Measurements from ENCODE around the gene DDX25. TPM values are rescaled to one million over a fixed set of nuclear protein-coding genes. Genes with fewer than 3 reads are reported as not detected.

Gene DDX25
- total and polyA plus RNA-seq, 10 of the 15 experiments (the other 5 are each of a cell fraction or from before 2014, with no cell fraction given) = 0.05 TPM; not detected in 9

DNA sequence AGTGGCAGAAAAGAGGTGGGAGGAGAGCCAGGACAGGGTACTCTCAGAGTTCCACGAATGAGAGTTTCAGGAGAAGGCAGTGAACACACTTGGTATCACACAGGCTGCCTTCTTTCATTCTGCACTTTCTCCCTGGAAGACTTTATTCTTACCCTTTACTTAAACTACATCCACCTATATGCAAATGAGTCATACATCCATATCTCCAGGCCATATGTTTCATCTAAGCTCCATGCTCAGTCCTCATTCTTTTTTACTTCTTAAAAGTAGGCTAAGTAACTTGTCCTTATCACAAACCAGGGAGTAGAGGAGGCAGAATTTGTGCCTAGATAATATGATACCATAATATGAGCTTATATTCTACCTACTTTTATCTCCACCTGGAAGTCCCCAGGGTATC is 23.0 kb upstream of the DDX25 start:
- no peak overlapping the region for H3K9ac ChIP-seq (ENCODE audit: control insufficient read depth, insufficient read depth, low read length)
- no peaks in the 10 kb centered on the region for H3K36me3 ChIP-seq (ENCODE audit: control insufficient read depth in 2 of 2, insufficient read depth in 2 of 2, low read length in 1 of 2)
- TF ChIP-seq CHD1 (IDR thresholded peaks at IDR 0.05; ENCODE audit: low read depth, low read length) (no peak), STAT1 (conservative IDR thresholded peaks at IDR 0.05) (no peak), PML (IDR thresholded peaks at IDR 0.05; ENCODE audit: low read length) (no peak), SMAD1 (IDR thresholded peaks at IDR 0.05; ENCODE audit: low read depth, partially characterized antibody) (no peak), YY1 (IDR thresholded peaks at IDR 0.05; ENCODE audit: low read depth, low read length) (no peak), ZNF24 (IDR thresholded peaks at IDR 0.05) (no peak), NR2C2 (IDR thresholded peaks at IDR 0.05; ENCODE audit: borderline replicate concordance, control insufficient read depth, insufficient read length, low read depth) (no peak), KDM1A (IDR thresholded peaks at IDR 0.05; ENCODE audit: borderline replicate concordance) (no peak), YBX1 (IDR thresholded peaks at IDR 0.05) (no peak), RAD21 (IDR thresholded peaks at IDR 0.05; ENCODE audit: insufficient read depth, low read depth, low read length) (no peak), SMAD5 (IDR thresholded peaks at IDR 0.05; ENCODE audit: low read depth) (no peak), CBX5 (IDR thresholded peaks at IDR 0.05; ENCODE audit: low read depth) (no peak)
- TF ChIP-seq, protein P1, sequence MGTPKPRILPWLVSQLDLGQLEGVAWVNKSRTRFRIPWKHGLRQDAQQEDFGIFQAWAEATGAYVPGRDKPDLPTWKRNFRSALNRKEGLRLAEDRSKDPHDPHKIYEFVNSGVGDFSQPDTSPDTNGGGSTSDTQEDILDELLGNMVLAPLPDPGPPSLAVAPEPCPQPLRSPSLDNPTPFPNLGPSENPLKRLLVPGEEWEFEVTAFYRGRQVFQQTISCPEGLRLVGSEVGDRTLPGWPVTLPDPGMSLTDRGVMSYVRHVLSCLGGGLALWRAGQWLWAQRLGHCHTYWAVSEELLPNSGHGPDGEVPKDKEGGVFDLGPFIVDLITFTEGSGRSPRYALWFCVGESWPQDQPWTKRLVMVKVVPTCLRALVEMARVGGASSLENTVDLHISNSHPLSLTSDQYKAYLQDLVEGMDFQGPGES (IDR thresholded peaks at IDR 0.05) = no peak
- TF ChIP-seq, protein P2, sequence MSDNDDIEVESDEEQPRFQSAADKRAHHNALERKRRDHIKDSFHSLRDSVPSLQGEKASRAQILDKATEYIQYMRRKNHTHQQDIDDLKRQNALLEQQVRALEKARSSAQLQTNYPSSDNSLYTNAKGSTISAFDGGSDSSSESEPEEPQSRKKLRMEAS (IDR thresholded peaks at IDR 0.05; ENCODE audit: low read depth, low read length) = no peak
- TF ChIP-seq, protein P3, sequence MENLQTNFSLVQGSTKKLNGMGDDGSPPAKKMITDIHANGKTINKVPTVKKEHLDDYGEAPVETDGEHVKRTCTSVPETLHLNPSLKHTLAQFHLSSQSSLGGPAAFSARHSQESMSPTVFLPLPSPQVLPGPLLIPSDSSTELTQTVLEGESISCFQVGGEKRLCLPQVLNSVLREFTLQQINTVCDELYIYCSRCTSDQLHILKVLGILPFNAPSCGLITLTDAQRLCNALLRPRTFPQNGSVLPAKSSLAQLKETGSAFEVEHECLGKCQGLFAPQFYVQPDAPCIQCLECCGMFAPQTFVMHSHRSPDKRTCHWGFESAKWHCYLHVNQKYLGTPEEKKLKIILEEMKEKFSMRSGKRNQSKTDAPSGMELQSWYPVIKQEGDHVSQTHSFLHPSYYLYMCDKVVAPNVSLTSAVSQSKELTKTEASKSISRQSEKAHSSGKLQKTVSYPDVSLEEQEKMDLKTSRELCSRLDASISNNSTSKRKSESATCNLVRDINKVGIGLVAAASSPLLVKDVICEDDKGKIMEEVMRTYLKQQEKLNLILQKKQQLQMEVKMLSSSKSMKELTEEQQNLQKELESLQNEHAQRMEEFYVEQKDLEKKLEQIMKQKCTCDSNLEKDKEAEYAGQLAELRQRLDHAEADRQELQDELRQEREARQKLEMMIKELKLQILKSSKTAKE (IDR thresholded peaks at IDR 0.05; ENCODE audit: low read depth, poor library complexity, severe bottlenecking) = no peak
- TF ChIP-seq, protein P4, sequence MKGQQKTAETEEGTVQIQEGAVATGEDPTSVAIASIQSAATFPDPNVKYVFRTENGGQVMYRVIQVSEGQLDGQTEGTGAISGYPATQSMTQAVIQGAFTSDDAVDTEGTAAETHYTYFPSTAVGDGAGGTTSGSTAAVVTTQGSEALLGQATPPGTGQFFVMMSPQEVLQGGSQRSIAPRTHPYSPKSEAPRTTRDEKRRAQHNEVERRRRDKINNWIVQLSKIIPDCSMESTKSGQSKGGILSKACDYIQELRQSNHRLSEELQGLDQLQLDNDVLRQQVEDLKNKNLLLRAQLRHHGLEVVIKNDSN (IDR thresholded peaks at IDR 0.05; ENCODE audit: borderline replicate concordance, extremely low read length, insufficient read depth, low read depth, low read length) = no peak
- no peaks in the 10 kb centered on the region for H3K27me3 ChIP-seq (replicated peaks in 1 of 2; ENCODE audit: control insufficient read depth in 2 of 2, insufficient read depth in 2 of 2, low read length in 1 of 2)
- no peaks in the 10 kb centered on the region for H3K9me3 ChIP-seq (replicated peaks; ENCODE audit: control insufficient read depth, insufficient read depth, low read length)
- 53% methylated on average over 1 of the region's 1 CpG for WGBS (ENCODE audit: insufficient coverage, insufficient replicate concordance, low lambda C conversion rate, missing lambda C conversion rate)
- H3K4me2 ChIP-seq (ENCODE audit: control insufficient read depth, insufficient read depth) = no peak overlapping the region
- BruUV-seq (replicated peaks) = no TSS peak
- H4K20me1 ChIP-seq (ENCODE audit: control insufficient read depth, insufficient read depth) = no peaks in the 10 kb centered on the region
- in situ Hi-C loops (cut with MboI) = loop anchor here (25.0 kb wide), 1 partner anchor 919 kb away; the partner anchor contains the start of gene CCDC15
- no peak overlapping the region for H2AFZ ChIP-seq (ENCODE audit: control insufficient read depth, low read depth, low read length)
- no peaks in the 10 kb centered on the region for H3K4me1 ChIP-seq (ENCODE audit: control insufficient read depth, insufficient read depth, low read length)
- FAIRE-seq = no peak
- RAD21 ChIA-PET (ENCODE audit: unreplicated experiment) = no interaction called here
- intact Hi-C loops (cut with micrococcal nuclease; ENCODE audit: unreplicated experiment) = no loop called here
- peaks cover 3% of the 10 kb centered on the region for H3K79me2 ChIP-seq (ENCODE audit: control insufficient read depth, insufficient read depth, low read length)
- no peak overlapping the region for H3K27ac ChIP-seq (ENCODE audit: control insufficient read depth, insufficient read depth)
- H3K4me3 ChIP-seq = no peak overlapping the region
- ATAC-seq = no peak
- no peak for DNase-seq (ENCODE audit: low read depth, low spot score)
- SMC1A ChIA-PET (ENCODE audit: uncharacterized antibody, unreplicated experiment) = interaction anchor here (0.8 kb wide), 1 partner anchor 238 kb away, joined by 3 read pairs; no protein-coding TSS in a partner anchor
- POLR2A ChIA-PET = no interaction called here
- CTCF ChIA-PET = interaction anchor here (2.0 kb wide), 1 partner anchor 15 kb away, joined by 5 read pairs; no protein-coding TSS in a partner anchor

Data from GM12878 (cell line).